Pericardium fibroblast (primary cell): ENCODE results near the gene ZNF605. TPM values are rescaled to one million over a fixed set of nuclear protein-coding genes. Genes with fewer than 3 reads are reported as not detected.

Experiments used
- total RNA-seq: library from RNA; depleted of rRNA; stranded (reverse); fragments of >200 nt; gene quantifications from 2 replicates; pipeline ENCODE4 v1.2.3, GENCODE V29; 2015

Gene ZNF605
- total RNA-seq: 3.7 and 10.0 TPM in 2 replicates

DNA sequence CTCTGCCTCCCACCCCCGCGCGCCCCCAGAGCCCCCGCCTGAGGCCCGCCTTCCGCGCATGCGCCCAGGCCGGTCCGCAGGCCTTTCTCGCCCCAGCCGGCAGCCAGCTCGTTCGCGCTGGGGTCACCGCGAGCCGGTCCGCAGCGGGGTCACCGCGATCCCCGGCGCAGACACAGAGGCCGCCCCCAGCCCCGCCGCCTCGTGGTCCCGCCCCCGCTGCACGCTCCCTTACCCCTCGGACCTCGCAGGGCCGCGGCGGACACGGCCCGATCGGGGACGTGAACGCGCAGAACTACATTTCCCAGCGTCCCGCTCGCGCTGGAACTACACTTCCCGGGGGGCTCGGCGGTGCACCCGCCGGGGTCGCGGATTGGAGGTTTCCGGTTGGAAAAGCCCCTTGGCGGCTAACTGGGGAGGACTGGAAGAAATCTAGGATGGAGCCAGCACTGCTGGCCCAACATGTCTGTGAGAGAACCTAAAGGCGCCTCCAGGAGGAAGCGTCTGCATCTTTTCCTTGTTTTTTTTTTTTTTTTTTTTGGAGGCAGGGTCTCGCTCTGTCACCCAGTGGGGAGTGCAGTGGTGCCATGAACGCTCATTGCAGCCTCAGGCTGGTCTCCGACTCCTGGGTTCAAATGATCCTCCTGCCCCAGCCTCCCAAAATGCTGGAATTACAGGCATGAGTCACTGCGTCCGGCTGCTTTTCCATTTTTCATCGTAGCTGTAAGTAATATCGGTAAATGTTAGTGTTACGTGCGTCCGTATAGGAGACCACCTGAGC lies at the start of gene ZNF605:
ZNF605 (minus strand) TSS at position 296 of the 778 bp plus-strand sequence. CDS start 10,671 bp downstream, outside the sequence.

DNA sequence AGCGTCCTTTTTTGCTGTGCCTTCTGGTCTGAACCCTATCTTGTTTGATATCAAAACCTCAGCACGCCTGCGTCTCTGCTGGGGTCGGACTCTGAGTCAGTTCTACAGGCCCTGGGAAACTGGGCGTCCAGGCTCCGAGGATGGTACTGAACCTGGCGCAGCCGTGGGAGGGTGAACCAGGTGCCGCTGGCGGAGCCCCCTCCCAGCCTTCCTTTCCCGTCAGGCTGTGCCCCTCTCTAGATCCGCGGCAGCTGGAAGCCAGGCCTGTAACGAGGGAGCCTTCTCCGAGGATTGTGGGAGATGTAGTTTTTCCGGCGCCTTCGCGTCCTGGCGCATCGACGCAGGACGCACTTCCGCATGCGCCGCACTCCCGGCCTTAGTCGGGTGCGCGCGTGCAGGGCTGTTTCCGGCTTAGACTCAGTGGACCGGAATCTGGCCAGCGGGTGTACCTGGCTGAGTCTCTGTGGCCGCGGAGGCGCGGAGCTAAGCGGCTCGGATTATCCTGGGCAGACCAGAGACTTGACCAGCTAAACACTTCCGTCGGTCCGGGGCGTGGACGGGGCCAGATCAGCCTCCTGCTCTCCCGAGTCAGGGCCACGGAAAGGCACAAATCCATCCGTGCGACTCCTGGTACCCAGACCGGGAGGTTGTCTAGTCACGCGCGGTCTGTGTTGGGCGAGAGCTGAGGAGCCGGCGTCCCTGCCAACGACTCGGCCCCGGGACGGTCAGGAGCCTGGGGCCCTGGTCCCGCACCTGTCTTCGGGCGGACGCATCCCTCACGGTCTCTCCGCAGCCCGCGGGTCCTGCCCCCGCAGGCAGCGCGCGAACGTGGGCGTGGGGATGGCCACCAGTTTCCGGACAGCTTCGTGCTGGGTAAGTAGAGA lies 30.1 kb upstream of the ZNF605 start, which contains the start of gene ZNF26:
ZNF26 (plus strand) TSS at position 367 of the 884 bp plus-strand sequence; CDS start at position 841, 474 bp downstream.

DNA sequence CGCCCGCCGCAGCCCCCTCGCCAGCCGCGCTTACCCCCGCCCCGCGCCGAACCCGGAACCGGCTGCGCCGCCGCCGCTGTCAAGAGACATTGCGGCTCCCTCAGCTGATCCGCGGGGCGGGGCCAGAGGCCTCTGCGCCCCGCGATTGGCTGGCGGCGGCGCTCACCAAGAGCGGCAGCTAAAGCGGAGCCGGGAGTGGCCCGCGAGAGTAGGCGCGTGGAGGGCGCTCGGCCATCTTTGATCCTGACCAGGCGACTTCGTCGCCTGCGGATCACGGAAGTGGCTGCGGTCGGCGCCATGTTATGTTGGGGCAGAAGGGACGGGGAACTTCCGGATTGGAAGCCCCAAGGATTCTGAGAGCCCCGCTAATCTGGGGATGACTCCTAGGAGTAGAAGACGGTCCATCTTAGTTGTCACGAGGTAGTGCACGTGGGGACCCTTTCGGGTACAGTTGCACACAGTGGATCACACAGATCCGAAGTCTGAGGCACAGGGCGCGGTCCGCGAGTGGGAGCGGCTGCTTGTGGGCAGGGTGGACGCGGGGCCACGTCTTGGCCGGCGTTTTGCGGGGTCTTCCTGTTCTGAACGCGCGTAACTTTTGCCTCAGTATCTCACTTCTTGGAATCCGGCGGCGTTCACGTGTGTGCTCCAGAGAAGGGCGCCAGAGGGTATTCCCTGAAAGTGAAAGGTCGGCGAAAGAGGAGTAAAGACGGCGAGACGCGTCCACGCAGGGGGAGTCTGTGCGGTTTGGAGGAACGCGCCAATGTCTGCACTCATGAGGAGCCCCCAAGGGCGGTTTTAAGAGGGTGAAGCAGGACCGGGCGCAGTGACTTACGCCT lies 68.4 kb downstream of the ZNF605 start, which contains the start of gene CHFR:
CHFR (minus strand) TSS at position 93 of the 839 bp plus-strand sequence. CDS start 277 bp downstream, outside the sequence.

Other genes starting within 250 kb of the ZNF605 start
- gene PGAM5, start 245.5 kb downstream of the ZNF605 start, total RNA-seq: 23.0 and 23.1 TPM in 2 replicates
- 30.8 and 33.8 TPM in 2 replicates for gene ANKLE2, start 194.5 kb downstream of the ZNF605 start, total RNA-seq
- gene GOLGA3, start 127.4 kb downstream of the ZNF605 start, total RNA-seq: 56.2 and 69.5 TPM in 2 replicates
- 41.1 and 41.4 TPM in 2 replicates for gene CHFR, start 68.7 kb downstream of the ZNF605 start, total RNA-seq
- 1.9 and 2.1 TPM in 2 replicates for gene ZNF26, start 30.1 kb upstream of the ZNF605 start, total RNA-seq
- 10.0 and 16.0 TPM in 2 replicates for gene ZNF84, start 81.2 kb upstream of the ZNF605 start, total RNA-seq
- 7.5 and 17.2 TPM in 2 replicates for gene ZNF140, start 124.6 kb upstream of the ZNF605 start, total RNA-seq
- 0.23 and 0.60 TPM in 2 replicates for gene ZNF891, start 174.0 kb upstream of the ZNF605 start, total RNA-seq
- 3.7 and 4.3 TPM in 2 replicates for gene ZNF10, start 174.3 kb upstream of the ZNF605 start, total RNA-seq
- 7.7 and 23.0 TPM in 2 replicates for gene ZNF268, start 225.2 kb upstream of the ZNF605 start, total RNA-seq